GM12873 (cell line): Measurements from ENCODE around the gene SAMD13.

Experiments
- CTCF ChIP-seq: IDR thresholded peaks from 2 replicates; pipeline ENCODE4 v1.5.1; 2012; ENCODE audit warnings: low read depth, mild to moderate bottlenecking, moderate library complexity, low read length, control low read depth; ENCODE audit not compliant: insufficient read depth; ENCODE audit errors: missing control alignments

The SAMD13 gene

GRCh38 chr1:84355556-84355955 is 54.0 kb downstream of the SAMD13 start:
- no peak for TF ChIP-seq CTCF

GRCh38 chr1:84356881-84357280 is 55.4 kb downstream of the SAMD13 start:
- TF ChIP-seq CTCF: no peak

- no peak for TF ChIP-seq CTCF
Measured at GRCh38 chr1:84358695-84359094, 57.2 kb downstream of the SAMD13 start.

- TF ChIP-seq CTCF: no peak
Measured at GRCh38 chr1:84360316-84360715, 58.8 kb downstream of the SAMD13 start.

GRCh38 chr1:84361796-84362195 is 60.3 kb downstream of the SAMD13 start:
- TF ChIP-seq CTCF: no peak

GRCh38 chr1:84363019-84363418 is 61.5 kb downstream of the SAMD13 start:
- TF ChIP-seq CTCF: no peak

- no peak for TF ChIP-seq CTCF
Measured at GRCh38 chr1:84363622-84364021, 62.1 kb downstream of the SAMD13 start.
